ENCODE data around the gene AOAH. TPM values are rescaled to one million over a fixed set of nuclear protein-coding genes. Genes with fewer than 3 reads are reported as not detected.
A peak's percentile ranks its signal among the peaks of the same experiment; 100 is the strongest.

AOAH gene
- total and polyA plus RNA-seq, 2 experiments from 2014 or later, result not detected

GRCh38 chr7:36599645-36600313, 124.5 kb downstream of the AOAH start:
- no peaks in the 10 kb centered on the region for H3K4me1 ChIP-seq (ENCODE audit: insufficient read depth)
- H3K79me2 ChIP-seq (ENCODE audit: insufficient read depth), result no peaks in the 10 kb centered on the region
- no peak for DNase-seq
- no peaks in the 10 kb centered on the region for H3K36me3 ChIP-seq (ENCODE audit: low read depth)
- no peaks in the 10 kb centered on the region for H3F3A ChIP-seq (ENCODE audit: insufficient read depth)
- H3K4me3 ChIP-seq, result no peak overlapping the region
- 76 to 79% methylated on average over 10 of the region's 10 CpGs for WGBS, 2 experiments (ENCODE audit: low coverage in 1 of 2, low lambda C conversion rate in 2 of 2, missing lambda C conversion rate in 2 of 2)
- H3K9me3 ChIP-seq (ENCODE audit: low read depth), result no peaks in the 10 kb centered on the region
- H2AFZ ChIP-seq, result no peak overlapping the region
- TF ChIP-seq EZH2phosphoT487 (IDR thresholded peaks at IDR 0.05; ENCODE audit: insufficient read depth, low read depth), result no peak
- no peak for TF ChIP-seq EZH2 (IDR thresholded peaks at IDR 0.05; ENCODE audit: insufficient read depth, poor library complexity, severe bottlenecking)
- H3K27ac ChIP-seq, result no peak overlapping the region
- H4K20me1 ChIP-seq (ENCODE audit: insufficient read depth), result no peaks in the 10 kb centered on the region
- in situ Hi-C loops (cut with MboI), result no loop called here
- no peak overlapping the region for H3K9ac ChIP-seq
- peaks cover 4% of the 10 kb centered on the region; the same call in 1 of the 2 replicates for H3K27me3 ChIP-seq (replicated peaks; ENCODE audit: insufficient read depth)
- no peaks in the 10 kb centered on the region for H3K9me2 ChIP-seq (ENCODE audit: insufficient read depth)
- no peak overlapping the region for H3K4me2 ChIP-seq (ENCODE audit: unreplicated experiment)

- no peaks in the 10 kb centered on the region for H3K9me3 ChIP-seq (ENCODE audit: low read depth)
- no peak overlapping the region for H3K4me2 ChIP-seq (ENCODE audit: unreplicated experiment)
- H3K4me3 ChIP-seq, result no peak overlapping the region
- peaks cover 4% of the 10 kb centered on the region; the same call in 1 of the 2 replicates for H3K27me3 ChIP-seq (replicated peaks; ENCODE audit: insufficient read depth)
- H3F3A ChIP-seq (ENCODE audit: insufficient read depth), result no peaks in the 10 kb centered on the region
- TF ChIP-seq EZH2 (IDR thresholded peaks at IDR 0.05; ENCODE audit: insufficient read depth, poor library complexity, severe bottlenecking) (no peak), EZH2phosphoT487 (IDR thresholded peaks at IDR 0.05; ENCODE audit: insufficient read depth, low read depth) (no peak)
- no peaks in the 10 kb centered on the region for H3K79me2 ChIP-seq (ENCODE audit: insufficient read depth)
- H3K9me2 ChIP-seq (ENCODE audit: insufficient read depth), result no peaks in the 10 kb centered on the region
- H3K4me1 ChIP-seq (ENCODE audit: insufficient read depth), result no peaks in the 10 kb centered on the region
- no peak overlapping the region for H3K27ac ChIP-seq
- H2AFZ ChIP-seq, result no peak overlapping the region
- no peaks in the 10 kb centered on the region for H4K20me1 ChIP-seq (ENCODE audit: insufficient read depth)
- 80 to 92% methylated on average over 3 of the region's 3 CpGs for WGBS, 2 experiments (ENCODE audit: low coverage in 1 of 2, low lambda C conversion rate in 2 of 2, missing lambda C conversion rate in 2 of 2)
- peak; percentile 4 for DNase-seq
- H3K36me3 ChIP-seq (ENCODE audit: low read depth), result no peaks in the 10 kb centered on the region
- no peak overlapping the region for H3K9ac ChIP-seq
- in situ Hi-C loops (cut with MboI), result no loop called here
Measured at GRCh38 chr7:36598054-36598674, 126.1 kb downstream of the AOAH start.

- no peaks in the 10 kb centered on the region for H3K36me3 ChIP-seq (ENCODE audit: low read depth)
- TF ChIP-seq EZH2phosphoT487 (IDR thresholded peaks at IDR 0.05; ENCODE audit: insufficient read depth, low read depth) (no peak), EZH2 (IDR thresholded peaks at IDR 0.05; ENCODE audit: insufficient read depth, poor library complexity, severe bottlenecking) (no peak)
- no peak overlapping the region for H3K9ac ChIP-seq
- WGBS, 2 experiments (ENCODE audit: low coverage in 1 of 2, low lambda C conversion rate in 2 of 2, missing lambda C conversion rate in 2 of 2), result 62 to 64% methylated on average over 7 of the region's 7 CpGs
- H3F3A ChIP-seq (ENCODE audit: insufficient read depth), result no peaks in the 10 kb centered on the region
- no peak overlapping the region for H3K4me3 ChIP-seq
- in situ Hi-C loops (cut with MboI), result no loop called here
- no peak for DNase-seq
- peaks cover 4% of the 10 kb centered on the region; the same call in 1 of the 2 replicates for H3K27me3 ChIP-seq (replicated peaks; ENCODE audit: insufficient read depth)
- H3K9me2 ChIP-seq (ENCODE audit: insufficient read depth), result no peaks in the 10 kb centered on the region
- no peaks in the 10 kb centered on the region for H3K9me3 ChIP-seq (ENCODE audit: low read depth)
- no peaks in the 10 kb centered on the region for H3K79me2 ChIP-seq (ENCODE audit: insufficient read depth)
- no peak overlapping the region for H2AFZ ChIP-seq
- no peak overlapping the region for H3K4me2 ChIP-seq (ENCODE audit: unreplicated experiment)
- H3K27ac ChIP-seq, result no peak overlapping the region
- no peaks in the 10 kb centered on the region for H3K4me1 ChIP-seq (ENCODE audit: insufficient read depth)
- H4K20me1 ChIP-seq (ENCODE audit: insufficient read depth), result no peaks in the 10 kb centered on the region
Measured at GRCh38 chr7:36597090-36597773, 127.1 kb downstream of the AOAH start.

GRCh38 chr7:36594445-36594844, 129.8 kb downstream of the AOAH start:
- in situ Hi-C loops (cut with MboI), result no loop called here
- DNase-seq, result no peak
- Histone ChIP-seq H3K4me2 (ENCODE audit: unreplicated experiment) (no peak overlapping the region), H3F3A (ENCODE audit: insufficient read depth) (no peaks in the 10 kb centered on the region), H3K9me2 (ENCODE audit: insufficient read depth) (no peaks in the 10 kb centered on the region), H3K36me3 (ENCODE audit: low read depth) (no peaks in the 10 kb centered on the region), H2AFZ (no peak overlapping the region), H4K20me1 (ENCODE audit: insufficient read depth) (no peaks in the 10 kb centered on the region), H3K9ac (no peak overlapping the region), H3K79me2 (ENCODE audit: insufficient read depth) (no peaks in the 10 kb centered on the region), H3K9me3 (ENCODE audit: low read depth) (no peaks in the 10 kb centered on the region), H3K27ac (no peak overlapping the region), H3K4me1 (ENCODE audit: insufficient read depth) (no peaks in the 10 kb centered on the region), H3K4me3 (no peak overlapping the region), H3K27me3 (replicated peaks; ENCODE audit: insufficient read depth) (0 out of 2 replicates have a peak, but pooled peaks cover 4% of the 10 kb centered on the region)
- TF ChIP-seq EZH2phosphoT487 (IDR thresholded peaks at IDR 0.05; ENCODE audit: insufficient read depth, low read depth) (no peak), EZH2 (IDR thresholded peaks at IDR 0.05; ENCODE audit: insufficient read depth, poor library complexity, severe bottlenecking) (no peak)
- 26 to 42% methylated on average over 2 of the region's 2 CpGs for WGBS, 2 experiments (ENCODE audit: low coverage in 1 of 2, low lambda C conversion rate in 2 of 2, missing lambda C conversion rate in 2 of 2)

Measured in GM23248 (cell line).